HG02759 (cell line): ENCODE measurements around the gene SSH3.
"Not testable (repeated sequence)": the region's sequence is repeated elsewhere in the genome, so short reads cannot be mapped to it uniquely, and the experiment has no call there.

Experiments
- ATAC-seq: cut with Tn5 transposase; IDR thresholded peaks from one replicate; pipeline ENCODE4 v1.9.1; 2021; ENCODE audit warnings: mild to moderate bottlenecking, moderate library complexity; ENCODE audit not compliant: unreplicated experiment

SSH3 gene, protein sequence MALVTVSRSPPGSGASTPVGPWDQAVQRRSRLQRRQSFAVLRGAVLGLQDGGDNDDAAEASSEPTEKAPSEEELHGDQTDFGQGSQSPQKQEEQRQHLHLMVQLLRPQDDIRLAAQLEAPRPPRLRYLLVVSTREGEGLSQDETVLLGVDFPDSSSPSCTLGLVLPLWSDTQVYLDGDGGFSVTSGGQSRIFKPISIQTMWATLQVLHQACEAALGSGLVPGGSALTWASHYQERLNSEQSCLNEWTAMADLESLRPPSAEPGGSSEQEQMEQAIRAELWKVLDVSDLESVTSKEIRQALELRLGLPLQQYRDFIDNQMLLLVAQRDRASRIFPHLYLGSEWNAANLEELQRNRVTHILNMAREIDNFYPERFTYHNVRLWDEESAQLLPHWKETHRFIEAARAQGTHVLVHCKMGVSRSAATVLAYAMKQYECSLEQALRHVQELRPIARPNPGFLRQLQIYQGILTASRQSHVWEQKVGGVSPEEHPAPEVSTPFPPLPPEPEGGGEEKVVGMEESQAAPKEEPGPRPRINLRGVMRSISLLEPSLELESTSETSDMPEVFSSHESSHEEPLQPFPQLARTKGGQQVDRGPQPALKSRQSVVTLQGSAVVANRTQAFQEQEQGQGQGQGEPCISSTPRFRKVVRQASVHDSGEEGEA

DNA sequence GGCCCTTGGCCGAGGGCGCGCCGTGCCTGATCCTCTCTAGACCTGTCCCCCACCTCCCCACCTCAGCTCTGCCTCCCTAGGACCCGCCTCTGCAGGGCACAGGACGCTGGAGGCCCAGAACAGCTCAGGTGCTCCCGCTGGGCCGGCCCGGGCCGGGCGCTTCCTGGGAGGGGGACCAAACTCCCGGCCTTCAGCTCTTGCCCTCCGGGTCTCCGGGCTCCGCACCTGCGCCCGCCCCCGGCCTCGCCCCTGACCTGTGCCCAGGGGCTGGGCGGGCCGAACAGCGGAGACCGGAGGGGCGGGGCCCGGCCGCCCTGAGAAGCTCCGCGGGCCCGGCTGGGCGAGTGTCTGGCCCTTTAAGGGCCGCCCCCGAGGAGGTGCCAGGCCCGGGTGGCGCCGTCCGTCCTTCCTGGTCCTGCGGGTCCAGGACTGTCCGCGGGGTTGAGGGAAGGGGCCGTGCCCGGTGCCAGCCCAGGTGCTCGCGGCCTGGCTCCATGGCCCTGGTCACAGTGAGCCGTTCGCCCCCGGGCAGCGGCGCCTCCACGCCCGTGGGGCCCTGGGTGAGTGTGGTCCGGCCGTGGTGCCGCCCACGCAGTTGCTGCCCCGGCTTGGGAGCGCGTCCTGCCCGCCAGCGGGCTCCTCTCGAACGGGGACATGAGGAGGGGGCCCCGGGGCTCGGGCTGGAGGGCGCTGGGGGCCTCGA, at the start of gene SSH3:
SSH3 (plus strand) TSS at position 399 of the 703 bp plus-strand sequence; CDS start at position 495, 96 bp downstream.
- ATAC-seq, result no peak

DNA sequence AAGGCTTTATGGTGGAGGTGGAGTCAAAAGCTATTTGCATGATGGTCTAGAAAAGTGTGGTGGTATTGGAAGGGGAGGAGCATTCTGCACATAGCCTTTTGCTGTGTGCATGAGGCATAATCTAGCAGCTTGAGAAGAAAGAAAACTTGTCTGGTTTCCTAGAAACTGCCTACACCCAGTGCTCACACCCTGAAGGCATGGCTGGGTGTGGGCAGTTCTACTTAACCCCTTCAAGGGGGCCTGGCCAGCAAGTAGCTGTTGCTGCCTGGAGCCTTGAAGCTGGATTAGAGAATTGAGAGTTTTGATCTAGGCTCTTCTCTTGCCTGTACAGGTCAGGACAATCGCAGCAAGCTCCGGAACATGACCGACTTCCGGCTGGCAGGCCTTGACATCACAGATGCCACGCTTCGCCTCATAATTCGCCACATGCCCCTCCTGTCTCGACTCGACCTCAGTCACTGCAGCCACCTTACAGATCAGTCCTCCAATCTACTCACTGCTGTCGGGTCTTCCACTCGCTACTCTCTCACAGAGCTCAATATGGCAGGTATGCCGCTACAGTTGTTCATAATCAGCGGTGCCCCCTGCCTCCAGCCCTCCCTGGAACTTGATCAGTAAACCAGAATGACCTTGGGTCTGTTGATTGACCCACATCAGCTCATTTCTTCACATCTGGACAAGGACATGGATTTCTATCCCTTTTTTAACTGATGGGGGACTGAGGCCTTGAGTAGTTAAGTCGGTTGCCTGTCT, 49.3 kb upstream of the SSH3 start:
- ATAC-seq, result no peak

DNA sequence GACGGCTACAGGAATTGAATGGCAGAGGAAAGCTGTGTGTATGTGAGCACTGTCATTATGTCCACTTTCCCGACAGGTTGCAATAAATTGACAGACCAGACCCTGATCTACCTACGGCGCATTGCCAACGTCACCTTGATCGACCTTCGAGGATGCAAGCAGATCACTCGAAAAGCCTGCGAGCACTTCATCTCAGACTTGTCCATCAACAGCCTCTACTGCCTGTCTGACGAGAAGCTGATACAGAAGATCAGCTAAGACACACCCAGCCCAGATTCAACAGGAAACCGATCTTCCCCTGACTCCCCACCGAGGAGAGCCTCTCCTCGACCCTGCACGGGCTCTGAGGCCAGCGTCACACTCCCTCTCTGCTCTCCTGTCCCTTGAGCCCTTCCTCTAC, 48.5 kb upstream of the SSH3 start:
- ATAC-seq, result no peak

DNA sequence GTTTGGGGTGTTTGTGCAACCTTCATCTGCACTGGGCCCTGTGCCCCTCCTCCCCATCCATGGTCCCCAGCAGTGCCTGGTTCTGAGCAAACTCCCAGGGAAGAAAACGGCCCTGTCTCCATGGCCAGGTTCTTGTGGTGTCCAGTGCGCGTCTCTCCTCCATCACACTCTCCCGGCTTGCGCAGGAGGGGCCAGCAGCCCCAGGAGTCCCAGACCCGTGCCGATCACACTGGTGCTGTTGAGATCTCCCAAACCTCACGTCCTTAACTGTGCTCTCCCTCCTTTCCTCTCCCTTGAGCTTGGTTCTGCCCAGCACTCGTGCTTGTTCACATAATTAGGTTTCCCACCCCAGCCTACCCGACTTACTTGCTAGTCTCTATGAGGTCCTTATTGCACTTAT, 48.0 kb upstream of the SSH3 start:
- no peak for ATAC-seq

DNA sequence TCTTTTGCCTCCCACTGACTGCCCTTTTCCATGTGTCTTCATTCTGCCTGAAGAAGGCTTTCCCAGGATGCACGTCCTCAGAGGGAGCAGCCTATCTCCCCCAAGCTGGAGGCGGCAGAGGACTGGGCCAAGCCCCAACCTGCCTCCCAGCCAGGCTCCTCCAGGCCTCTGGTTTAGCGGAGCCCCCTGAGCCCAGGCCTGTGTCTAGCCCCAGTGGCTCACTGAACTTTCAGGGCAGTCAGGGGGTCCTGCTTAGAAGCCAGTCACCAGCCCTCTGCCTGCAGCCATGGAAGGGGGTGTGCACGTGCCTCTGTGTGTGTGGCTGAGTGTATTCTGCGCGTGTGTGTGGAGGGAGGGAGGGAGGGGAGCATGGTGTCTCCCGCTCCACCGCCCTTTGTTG, 47.5 kb upstream of the SSH3 start:
- no peak for ATAC-seq

DNA sequence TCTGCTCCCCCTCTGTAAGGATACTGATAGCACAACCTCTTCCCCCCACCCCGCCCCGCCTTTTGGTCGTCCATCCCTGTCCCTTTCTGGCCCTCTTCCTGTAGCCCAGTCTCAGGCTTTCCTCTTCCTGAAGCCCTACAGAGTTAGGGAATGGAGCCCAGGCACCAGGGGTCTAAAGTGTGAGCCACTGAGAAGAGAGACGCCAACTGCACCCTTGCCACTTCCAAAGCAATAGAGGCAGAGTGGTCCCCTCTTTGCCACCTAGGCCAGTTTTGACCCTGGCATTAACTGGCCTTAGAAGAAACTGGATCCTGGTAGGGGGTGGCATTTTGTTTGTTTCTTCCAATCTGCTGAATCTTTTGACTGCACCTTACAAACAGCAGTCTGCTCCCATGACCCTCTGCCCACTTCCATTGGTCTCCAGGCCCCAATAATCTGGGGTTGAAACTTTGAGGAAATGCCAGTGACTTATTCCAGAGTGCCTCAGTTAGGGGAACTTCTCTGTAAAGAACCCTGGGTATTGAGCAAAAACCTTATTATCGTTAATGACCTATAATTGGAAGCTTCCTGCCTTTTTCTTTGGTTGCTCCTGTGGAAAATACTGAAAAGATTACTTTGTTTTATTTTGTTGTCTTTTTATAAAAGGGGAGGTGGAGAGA, 46.7 kb upstream of the SSH3 start:
- ATAC-seq, result no peak

DNA sequence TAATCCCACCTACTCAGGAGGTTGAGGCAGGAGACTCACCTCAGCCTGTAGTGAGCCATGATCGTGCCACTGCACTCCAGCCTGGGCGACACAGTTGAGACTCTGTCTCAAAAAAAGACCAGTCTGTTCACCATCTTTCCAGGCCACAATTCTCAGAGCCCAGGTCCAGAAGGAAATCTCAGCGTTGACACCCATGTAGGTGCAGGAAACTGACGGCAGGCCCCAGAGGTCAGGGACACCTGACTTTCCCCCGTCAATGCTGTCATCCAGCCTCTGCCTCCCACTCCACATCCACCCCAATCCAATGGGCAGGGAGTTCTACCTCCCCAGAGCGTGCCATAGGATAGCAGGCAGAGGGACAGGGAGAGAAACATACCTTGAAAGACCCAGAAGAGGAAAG, 42.9 kb upstream of the SSH3 start:
- ATAC-seq, result no peak

DNA sequence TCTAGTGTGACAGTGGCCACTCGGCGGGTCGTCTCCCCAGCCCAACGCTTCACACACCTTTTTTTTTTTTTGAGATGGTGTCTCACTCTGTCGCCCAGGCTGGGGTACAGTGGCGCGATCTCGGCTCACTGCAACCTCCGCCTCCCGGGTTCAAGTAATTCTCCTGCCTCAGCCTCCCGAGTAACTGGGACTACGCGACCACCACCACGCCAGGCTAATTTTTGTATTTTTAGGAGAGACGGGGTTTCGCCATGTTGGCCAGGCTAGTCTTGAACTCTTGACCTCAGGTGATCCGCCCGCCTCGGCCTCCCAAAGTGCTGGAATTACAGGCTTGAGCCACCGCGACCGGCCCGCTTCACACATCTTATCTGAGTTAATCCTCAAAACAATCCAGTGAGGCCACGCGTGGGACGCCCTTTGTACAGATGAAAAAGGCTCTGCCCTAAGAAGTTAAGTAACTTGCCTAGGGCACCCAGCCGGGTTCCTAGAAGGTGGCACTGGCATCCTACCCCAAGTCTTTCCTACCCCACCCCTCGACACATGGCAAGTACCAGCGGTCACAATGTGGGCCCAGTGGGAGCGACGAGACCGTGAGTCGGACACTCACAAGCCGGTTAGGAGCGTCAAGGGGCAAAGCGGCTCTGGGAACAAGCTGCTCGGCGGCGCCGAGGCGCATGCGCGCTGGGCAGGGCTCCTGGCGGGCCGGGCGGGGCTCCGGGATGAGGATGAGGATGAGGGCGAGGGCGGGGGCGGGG, 42.3 kb upstream of the SSH3 start:
- ATAC-seq, result not testable (repeated sequence)

DNA sequence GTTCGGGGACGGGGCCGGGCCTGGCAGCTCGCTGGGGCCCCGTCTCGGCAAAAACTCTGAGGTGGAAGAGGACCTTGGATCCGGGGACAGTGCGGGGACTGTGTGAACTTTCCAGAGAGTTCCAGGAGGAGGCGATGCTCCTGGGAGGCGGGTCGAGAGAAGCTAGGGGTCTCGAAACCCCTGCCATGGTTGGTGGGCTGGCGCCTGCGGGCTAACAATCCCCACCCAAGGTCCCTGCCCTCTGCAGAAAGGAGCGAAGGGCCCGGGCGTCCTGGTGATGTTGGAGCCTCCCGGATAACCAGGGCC, 41.7 kb upstream of the SSH3 start:
- no peak for ATAC-seq

DNA sequence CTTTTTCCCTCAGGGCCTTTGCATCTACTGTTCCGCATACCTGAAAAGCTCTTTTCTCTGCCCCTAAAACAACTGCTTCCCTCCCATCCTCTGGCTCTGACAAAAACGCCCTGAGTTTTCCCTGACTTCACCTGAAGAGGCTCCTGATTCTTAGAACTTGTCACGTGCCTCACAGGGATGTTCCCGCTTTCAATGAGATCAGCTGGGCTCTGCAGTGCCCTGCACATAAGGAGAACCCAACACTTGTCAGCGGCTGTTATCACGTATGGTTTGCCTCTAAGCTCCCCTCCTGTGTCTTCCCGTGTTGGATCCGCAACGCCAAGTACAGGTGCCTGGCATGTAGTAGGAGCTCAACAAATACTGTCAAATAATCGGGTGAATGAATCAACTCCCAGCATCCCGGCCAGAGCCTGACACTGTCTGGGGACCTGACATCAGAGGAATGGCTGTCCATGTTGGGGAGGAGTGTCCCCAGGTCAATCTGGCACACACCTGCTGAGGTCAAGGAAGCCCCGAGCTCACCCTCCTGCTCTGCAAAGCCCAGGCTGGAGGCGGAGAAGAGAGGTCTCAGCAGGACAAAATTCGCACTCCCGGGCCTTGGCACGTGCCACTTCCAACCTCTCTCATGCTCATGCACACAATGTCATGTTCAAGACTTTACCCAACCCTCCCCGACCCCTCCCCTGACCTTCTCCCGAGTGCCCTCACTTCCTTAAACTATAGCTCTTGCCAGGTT, 41.2 kb upstream of the SSH3 start:
- no peak for ATAC-seq

DNA sequence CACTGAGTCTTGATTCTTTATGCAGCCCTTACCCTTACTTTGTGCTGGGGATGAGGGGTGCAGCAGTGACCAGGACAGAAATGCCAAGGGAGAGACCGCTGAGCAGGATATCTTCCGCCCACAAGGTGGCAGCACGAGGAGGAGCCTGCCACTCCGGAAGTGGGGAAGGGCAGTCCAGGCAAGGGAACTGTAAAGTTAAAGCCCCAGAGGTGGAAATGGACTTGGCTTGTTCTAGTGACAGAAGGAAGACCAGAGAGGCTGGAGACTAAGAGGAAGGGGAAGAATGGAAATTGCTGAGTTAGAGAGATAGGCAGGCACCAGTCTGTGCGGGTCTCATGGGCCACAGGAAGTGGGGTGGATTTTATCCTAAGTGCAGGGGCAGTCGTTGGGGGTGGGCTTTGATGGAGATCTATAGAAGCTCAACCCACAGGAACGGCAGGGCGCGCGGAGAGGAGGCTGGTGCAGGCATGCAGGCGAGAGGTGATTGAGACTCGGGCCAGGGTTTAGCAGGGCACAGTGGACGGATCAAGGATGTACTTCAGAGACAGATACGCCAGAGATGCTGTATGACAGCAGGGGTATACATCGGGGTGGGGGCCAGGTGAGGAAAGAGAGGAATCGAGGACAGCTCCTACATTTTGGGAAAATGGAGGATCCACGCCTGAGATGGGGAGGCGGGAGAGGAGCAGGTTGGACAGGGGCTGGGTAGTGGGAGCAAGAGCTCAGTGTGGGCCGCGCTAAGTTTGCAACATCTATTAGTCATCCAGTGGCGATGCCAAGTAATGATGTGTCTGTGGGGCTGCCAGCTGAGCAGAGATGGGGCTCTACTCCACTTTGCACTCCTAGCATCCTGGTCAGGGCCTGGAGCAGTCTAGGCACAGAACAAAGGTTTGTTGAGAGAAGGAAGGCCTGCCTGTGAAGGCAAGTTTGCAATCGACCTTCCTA, 40.3 kb upstream of the SSH3 start:
- ATAC-seq, result no peak

DNA sequence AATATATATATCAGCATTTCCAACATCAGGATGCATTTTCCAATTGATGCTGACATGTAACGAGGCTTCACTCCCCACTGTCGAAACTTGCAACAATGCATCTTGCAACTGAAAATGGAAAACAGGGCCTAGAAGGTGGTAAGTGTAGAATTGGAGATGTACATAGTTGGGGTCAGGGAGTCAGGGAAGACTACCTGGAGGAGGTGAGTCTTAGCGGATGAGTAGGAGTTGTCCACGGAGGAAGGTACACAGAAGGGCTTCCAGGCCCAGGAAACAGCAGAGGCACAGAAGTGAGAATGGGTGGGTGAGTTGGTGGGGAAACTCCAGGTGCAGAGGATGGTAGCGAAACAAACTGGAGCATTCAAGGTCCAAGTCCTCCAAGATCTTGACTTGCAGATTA, 39.1 kb upstream of the SSH3 start:
- ATAC-seq, result no peak

DNA sequence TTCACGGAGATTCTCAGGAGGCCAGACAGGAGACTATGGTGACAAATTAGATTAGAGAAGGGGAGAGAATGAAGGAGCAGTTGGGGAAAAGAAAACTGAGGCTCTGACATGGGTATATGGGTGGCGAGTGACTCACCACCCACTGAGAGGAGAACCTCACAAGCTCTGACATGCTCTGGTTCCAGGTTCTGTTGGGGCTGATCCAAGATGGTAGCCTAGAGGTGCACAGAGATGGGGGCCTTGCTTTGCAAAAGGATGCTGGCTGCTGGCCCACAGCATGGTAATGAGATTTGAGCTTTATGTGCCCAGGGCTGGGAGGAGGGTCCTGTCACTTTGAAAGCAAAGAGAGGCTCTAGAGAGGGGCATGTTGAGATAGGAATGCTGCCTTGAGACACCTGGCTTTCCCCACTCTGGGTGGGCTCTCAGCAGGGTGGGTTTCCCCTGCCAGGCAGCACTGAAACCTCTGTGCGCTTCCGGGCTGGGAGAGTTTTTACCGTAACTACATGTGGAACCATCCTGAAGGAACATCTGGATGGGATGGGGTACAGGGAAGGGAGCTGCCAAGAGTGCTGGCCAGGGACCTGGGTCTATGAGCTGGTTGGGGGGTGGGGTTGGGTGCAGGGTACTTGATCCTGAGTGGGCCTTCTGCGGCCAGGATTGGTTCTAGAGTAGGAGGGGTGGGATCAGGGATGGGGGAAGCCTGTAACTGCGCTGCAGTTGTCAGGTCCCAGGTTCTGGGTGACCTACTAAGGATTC, 38.3 kb upstream of the SSH3 start:
- ATAC-seq, result no peak

DNA sequence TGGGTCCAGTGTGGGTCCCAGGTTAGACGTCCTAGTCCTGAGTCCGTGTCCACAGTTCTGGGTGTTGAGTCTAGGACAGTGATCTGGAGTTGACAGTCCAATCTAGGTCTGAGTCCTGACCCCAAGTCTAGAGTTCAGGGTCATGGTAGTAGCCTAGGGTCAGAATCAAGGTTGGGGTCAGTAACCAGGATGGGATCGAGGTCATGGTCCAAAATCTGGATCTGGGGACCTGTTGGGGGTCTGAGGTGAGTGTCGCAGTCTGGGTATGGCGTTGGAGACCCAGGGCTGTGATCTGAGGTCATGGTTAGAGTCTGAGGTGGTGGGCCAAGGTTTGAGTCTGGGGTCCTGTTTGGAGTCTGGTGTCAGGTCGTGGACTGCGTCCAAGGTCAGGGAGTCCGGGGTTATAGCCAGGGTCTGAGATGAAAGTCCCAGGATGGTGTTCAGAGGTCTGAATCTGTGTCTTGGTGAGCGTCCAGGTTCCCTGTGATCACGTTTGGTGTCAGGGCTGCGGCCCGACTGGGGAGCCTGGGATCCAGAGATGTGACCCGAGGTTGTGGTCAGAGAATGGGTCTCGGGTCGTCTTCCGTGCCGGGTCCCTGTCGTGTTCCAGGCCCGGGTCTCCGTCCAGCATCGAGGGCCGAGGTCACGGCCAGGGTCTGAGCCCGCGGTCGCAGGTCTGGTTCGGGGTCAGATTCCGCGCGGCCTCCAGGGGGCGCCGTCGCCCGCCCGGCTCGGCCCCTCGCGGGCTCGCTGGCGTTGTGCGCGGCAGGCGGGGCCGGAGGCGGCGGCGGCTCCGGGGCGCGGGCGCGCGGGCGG, 37.5 kb upstream of the SSH3 start:
- peak; percentile 40 for ATAC-seq

DNA sequence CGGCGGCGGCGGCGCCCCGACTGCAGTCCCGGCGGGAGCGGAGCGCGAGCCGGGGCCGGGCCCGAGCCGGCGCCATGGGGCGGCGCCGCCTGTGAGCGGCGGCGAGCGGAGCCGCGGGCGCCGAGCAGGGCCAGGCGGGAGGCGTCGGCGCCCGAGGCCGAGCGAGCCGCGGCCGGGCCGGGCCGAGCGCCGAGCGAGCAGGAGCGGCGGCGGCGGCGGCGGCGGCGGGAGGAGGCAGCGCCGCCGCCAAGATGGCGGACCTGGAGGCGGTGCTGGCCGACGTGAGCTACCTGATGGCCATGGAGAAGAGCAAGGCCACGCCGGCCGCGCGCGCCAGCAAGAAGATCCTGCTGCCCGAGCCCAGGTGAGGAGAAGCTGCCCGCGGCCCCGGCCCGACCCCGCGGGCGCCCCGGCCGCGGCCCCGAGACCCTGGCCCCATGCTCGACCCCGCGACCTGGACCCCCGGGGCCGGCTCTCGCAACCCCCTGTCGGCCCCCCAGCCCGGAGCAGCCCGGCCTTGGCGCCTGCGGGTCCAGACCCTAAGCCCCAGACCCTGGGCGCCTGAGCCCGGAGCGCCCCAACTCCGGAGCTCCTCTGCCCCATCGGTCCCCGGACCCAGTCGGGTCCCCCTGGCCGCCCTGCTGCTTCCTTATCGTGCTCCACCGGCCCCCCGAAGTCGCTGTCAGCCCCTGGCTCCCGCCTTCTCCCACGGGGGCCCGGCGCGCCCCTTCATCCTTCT, 36.7 kb upstream of the SSH3 start, which contains the start of gene GRK2:
GRK2 (plus strand) TSS at position 25 of the 739 bp plus-strand sequence; CDS start at position 252, 227 bp downstream.
- peak; percentile 33 for ATAC-seq
